IMR-90 (cell line): ENCODE data around the gene RAPGEF1. TPM values are rescaled to one million over a fixed set of nuclear protein-coding genes. Genes with fewer than 3 reads are reported as not detected.
A peak's percentile ranks its signal among the peaks of the same experiment; 100 is the strongest.

ENCODE experiments used
- ATAC-seq: fragments of 200-7000 bp; cut with Tn5 transposase; 2 replicates; pipeline ENCODE4 v1.9.1; 2020; ENCODE audit warnings: low read depth, mild to moderate bottlenecking, moderate library complexity
- BruUV-seq: library from RNA; stranded (reverse); fragments of 400-500 nt; replicated peaks from 2 replicates; lab custom pipeline; 2021; lab: Mats Ljungman, UMichigan
- CTCF ChIA-PET: fragments of 300-600 bp; formaldehyde crosslinking; extraction: SDS; loops from one replicate; lab custom pipeline; 2021; ENCODE audit warnings: antibody characterized with exemption; lab: Yijun Ruan, JAX
- POLR2A ChIA-PET: fragments of 300-600 bp; sonication (Branson Sonifier 250); formaldehyde crosslinking; loops from one replicate; lab custom pipeline; 2022; ENCODE audit warnings: antibody characterized with exemption; ENCODE audit not compliant: unreplicated experiment; lab: Charles Lee
- DNase-seq: peaks from one replicate; pipeline ENCODE4 v3.0.0; 2013
- H2AFZ ChIP-seq: replicated peaks from 2 replicates; pipeline ENCODE3; 2013; ENCODE audit warnings: low read length, mild to moderate bottlenecking; ENCODE audit not compliant: poor library complexity
- H2AK5ac ChIP-seq: 2 replicates; pipeline ENCODE4 v1.6.1; 2013; ENCODE audit warnings: low read depth, low read length, inconsistent platforms
- H2AK9ac ChIP-seq: replicated peaks from 2 replicates; pipeline ENCODE3; 2013; ENCODE audit warnings: mild to moderate bottlenecking, low read depth, low read length, moderate library complexity; ENCODE audit not compliant: poor library complexity
- H2BK120ac ChIP-seq: 2 replicates; pipeline ENCODE4 v1.6.1; 2013; ENCODE audit warnings: low read depth, low read length, inconsistent platforms
- H2BK15ac ChIP-seq: 3 replicates; pipeline ENCODE4 v1.6.1; 2013; ENCODE audit warnings: low read depth, low read length, inconsistent platforms
- H2BK20ac ChIP-seq: 2 replicates; pipeline ENCODE4 v1.6.1; 2013; ENCODE audit warnings: low read depth, mild to moderate bottlenecking, inconsistent platforms, low read length, moderate library complexity
- H2BK5ac ChIP-seq: 2 replicates; pipeline ENCODE4 v1.6.1; 2013; ENCODE audit warnings: mild to moderate bottlenecking, low read depth, low read length, inconsistent platforms; ENCODE audit not compliant: poor library complexity, severe bottlenecking
- H3K14ac ChIP-seq: replicated peaks from 2 replicates; pipeline ENCODE4 v1.6.1; 2013; ENCODE audit warnings: low read depth, low read length, inconsistent platforms
- H3K18ac ChIP-seq: 2 replicates; pipeline ENCODE4 v1.6.1; 2013; ENCODE audit warnings: low read depth, low read length, control low read depth
- H3K23ac ChIP-seq: 2 replicates; pipeline ENCODE4 v1.6.1; 2013; ENCODE audit warnings: low read depth, low read length, inconsistent platforms
- H3K27ac ChIP-seq: 2 replicates; pipeline ENCODE4 v1.5.1; 2013; ENCODE audit warnings: mild to moderate bottlenecking, control low read depth, low read length; ENCODE audit not compliant: insufficient read depth
- H3K27me3 ChIP-seq: 2 replicates; pipeline ENCODE4 v1.6.1; 2013; ENCODE audit warnings: low read length; ENCODE audit not compliant: control insufficient read depth, insufficient read depth
- H3K36me3 ChIP-seq: 2 replicates; pipeline ENCODE4 v1.6.1; 2013; ENCODE audit warnings: low read length, mixed read lengths; ENCODE audit not compliant: control insufficient read depth, insufficient read depth
- H3K4ac ChIP-seq: 2 replicates; pipeline ENCODE4 v1.6.1; 2013; ENCODE audit warnings: low read depth, low read length, inconsistent platforms
- H3K4me1 ChIP-seq: 2 replicates; pipeline ENCODE4 v1.6.1; 2013; ENCODE audit warnings: low read length, mixed read lengths; ENCODE audit not compliant: control insufficient read depth, insufficient read depth
- H3K4me2 ChIP-seq: 2 replicates; pipeline ENCODE4 v1.6.1; 2013; ENCODE audit warnings: low read depth, mild to moderate bottlenecking, control low read depth, low read length, moderate library complexity
- H3K4me3 ChIP-seq: 2 replicates; pipeline ENCODE4 v1.5.1; 2013; ENCODE audit warnings: low read depth, mild to moderate bottlenecking, control low read depth, low read length, moderate library complexity; ENCODE audit not compliant: insufficient read depth
- H3K56ac ChIP-seq: 2 replicates; pipeline ENCODE4 v1.6.1; 2013; ENCODE audit warnings: low read length, inconsistent platforms; ENCODE audit not compliant: insufficient read depth; ENCODE audit errors: extremely low read depth
- H3K79me1 ChIP-seq, 2 experiments: 2 replicates each; pipeline ENCODE4 v1.6.1; 2013; ENCODE audit warnings: low read length in 2 of 2, inconsistent platforms in 1 of 2, low read depth in 1 of 2
- H3K9ac ChIP-seq: 2 replicates; pipeline ENCODE4 v1.6.1; 2013; ENCODE audit warnings: low read depth, low read length, control low read depth
- H3K9me1 ChIP-seq: 2 replicates; pipeline ENCODE4 v1.6.1; 2013; ENCODE audit warnings: low read length, inconsistent platforms; ENCODE audit not compliant: insufficient read depth
- H3K9me3 ChIP-seq: 2 replicates; pipeline ENCODE4 v1.6.1; 2013; ENCODE audit warnings: low read length; ENCODE audit not compliant: control insufficient read depth, insufficient read depth
- H4K20me1 ChIP-seq: 2 replicates; pipeline ENCODE4 v1.6.1; 2013; ENCODE audit warnings: low read length, inconsistent platforms; ENCODE audit not compliant: insufficient read depth
- H4K5ac ChIP-seq: 2 replicates; pipeline ENCODE4 v1.6.1; 2013; ENCODE audit warnings: mild to moderate bottlenecking, low read depth, low read length, control low read depth
- H4K8ac ChIP-seq, 2 experiments: 2 replicates each; pipeline ENCODE4 v1.6.1; 2013; ENCODE audit warnings: low read depth in 2 of 2, low read length in 2 of 2, control low read depth in 1 of 2, inconsistent platforms in 1 of 2
- H4K91ac ChIP-seq: 2 replicates; pipeline ENCODE4 v1.6.1; 2013; ENCODE audit warnings: low read depth, low read length, inconsistent platforms; ENCODE audit not compliant: insufficient read depth
- CEBPB ChIP-seq: IDR thresholded peaks from 2 replicates; pipeline ENCODE4 v1.6.1; 2012; ENCODE audit warnings: low read depth, low read length, improper control_type of control experiment
- ELK1 ChIP-seq: fragments of 150-350 bp; IDR thresholded peaks from 2 replicates; pipeline ENCODE4 v1.6.1; 2016; ENCODE audit warnings: low read depth, mild to moderate bottlenecking, low read length, moderate library complexity, borderline replicate concordance
- FOS ChIP-seq: fragments of 150-350 bp; IDR thresholded peaks from 2 replicates; pipeline ENCODE4 v1.6.1; 2016; ENCODE audit warnings: low read depth, low read length
- MAFK ChIP-seq: IDR thresholded peaks from 2 replicates; pipeline ENCODE4 v1.6.1; 2012; ENCODE audit warnings: low read depth, low read length, improper control_type of control experiment
- MAZ ChIP-seq: IDR thresholded peaks from 2 replicates; pipeline ENCODE4 v1.6.1; 2012; ENCODE audit warnings: low read depth, mild to moderate bottlenecking, low read length, improper control_type of control experiment, moderate library complexity, borderline replicate concordance
- POLR2A ChIP-seq: IDR thresholded peaks from 2 replicates; pipeline ENCODE4 v1.6.1; 2012; ENCODE audit warnings: mild to moderate bottlenecking, low read depth, low read length
- RAD21 ChIP-seq: IDR thresholded peaks from 2 replicates; pipeline ENCODE4 v1.6.1; 2012; ENCODE audit warnings: low read length, improper control_type of control experiment
- RCOR1 ChIP-seq: IDR thresholded peaks from 2 replicates; pipeline ENCODE4 v1.6.1; 2012; ENCODE audit warnings: mild to moderate bottlenecking, low read length, improper control_type of control experiment; ENCODE audit not compliant: insufficient replicate concordance
- RFX5 ChIP-seq: IDR thresholded peaks from 2 replicates; pipeline ENCODE4 v1.8.0; 2012; ENCODE audit warnings: low read depth, mild to moderate bottlenecking, low read length, moderate library complexity
- SMC3 ChIP-seq: fragments of 150-350 bp; IDR thresholded peaks from 2 replicates; pipeline ENCODE4 v1.6.1; 2016; ENCODE audit warnings: low read depth, mild to moderate bottlenecking, antibody characterized with exemption, low read length, moderate library complexity
- USF2 ChIP-seq: fragments of 150-350 bp; IDR thresholded peaks from 2 replicates; pipeline ENCODE4 v1.6.1; 2017; ENCODE audit warnings: mild to moderate bottlenecking, antibody characterized with exemption, low read length, low read depth
- WGBS, 2 experiments: methylation state at CpG; one replicate each; pipeline versions ENCODE4 v1.1.5 to v1.1.7; 2013; ENCODE audit warnings: missing lambda C conversion rate in 2 of 2; ENCODE audit not compliant: insufficient read length in 1 of 2; ENCODE audit errors: extremely low coverage in 2 of 2; 5-methylcytosine and 5-hydroxymethylcytosine counted together
- dilution Hi-C: fragments of 300-500 bp; cut with HindIII; formaldehyde crosslinking; loops from one replicate; pipeline ENCODE4 v1.14.3; 2018; ENCODE audit warnings: low sequenced_read_pairs; ENCODE audit not compliant: unreplicated experiment
- in situ Hi-C: fragments of 300-500 bp; cut with MboI; formaldehyde crosslinking; loops from 3 replicates; pipeline ENCODE4 v1.14.3; 2019; ENCODE audit warnings: low sequenced_read_pairs, inconsistent platforms, mixed read lengths
- intact Hi-C: fragments of 100-400 bp; cut with micrococcal nuclease; formaldehyde crosslinking; loops from 2 replicates; pipeline ENCODE4 v1.10.0; 2022
- polyA plus RNA-seq, 3 experiments: library from polyadenylated mRNA; depleted of rRNA; stranded (reverse); fragments of >200 nt; gene quantifications; 2 replicates each; pipeline ENCODE4 v1.2.3, GENCODE V29; 2012; ENCODE audit warnings: low replicate concordance in 1 of 3
- total RNA-seq: library from RNA; depleted of rRNA; stranded (reverse); fragments of >200 nt; gene quantifications from 2 replicates; pipeline ENCODE4 v1.2.3, GENCODE V29; 2012

RAPGEF1 gene
- total and polyA plus RNA-seq, 2 of the 4 experiments (the other 2 are of a cell fraction), result 13.1 to 22.3 TPM

- no peak overlapping the region for H3K4me3 ChIP-seq
- CTCF ChIA-PET, result interaction anchor here (0.5 to 0.8 kb wide), 2 partner anchors 96 to 112 kb away, joined by 3 read pairs; no protein-coding TSS in a partner anchor
- peak overlapping the region; percentile 63 for H3K27ac ChIP-seq
These were observed 112.0 kb downstream of the RAPGEF1 start for GRCh38 chr9:131627648-131628458.

More at GRCh38 chr9:131627648-131628458, 112.0 kb downstream of the RAPGEF1 start:
- Histone ChIP-seq H3K23ac (peak overlapping the region; percentile 6; the same call in 1 of the 2 replicates), H3K9me3 (no peaks in the 10 kb centered on the region), H3K56ac (no peak overlapping the region), H4K5ac (peak overlapping the region; percentile 41; the same call in 1 of the 2 replicates), H3K36me3 (peaks cover 22% of the 10 kb centered on the region; the same call in 1 of the 2 replicates), H3K4ac (peak overlapping the region; percentile 53), H2BK20ac (peak overlapping the region; percentile 65), H2BK15ac (peak overlapping the region; percentile 79; the same call in 2 of the 3 replicates), H3K79me1 (peaks cover 5 to 23% of the 10 kb centered on the region in 2 experiments; a peak in 2 of 4 replicates), H3K14ac (peak overlapping the region; percentile 76), H2AK9ac (peak overlapping the region; percentile 4), H2AK5ac (peak overlapping the region; percentile 62), H3K9ac (no peak overlapping the region), H2BK5ac (peak overlapping the region; percentile 76), H2AFZ (peak overlapping the region; percentile 24), H3K18ac (peak overlapping the region; percentile 22), H3K9me1 (peaks cover 33% of the 10 kb centered on the region), H2BK120ac (peak overlapping the region; percentile 78), H4K91ac (peak overlapping the region; percentile 64), H3K4me2 (peak overlapping the region; percentile 10; the same call in 1 of the 2 replicates), H4K20me1 (0 out of 2 replicates have a peak, but pooled peaks cover 5% of the 10 kb centered on the region), H3K4me1 (peaks cover 15% of the 10 kb centered on the region), H4K8ac (peak overlapping the region; percentile 62 to 67; a peak in 3 of 4 replicates), H3K27me3 (no peaks in the 10 kb centered on the region)
- BruUV-seq, result no TSS peak
- WGBS, 2 experiments, result 74% methylated on average over 11 of the region's 21 CpGs; no CpG with 5 or more reads in 1 of the 2 experiments
- intact Hi-C loops, result loop anchor here (2.0 kb wide), 1 partner anchor 23 kb away; no protein-coding TSS in a partner anchor
- ATAC-seq (peak; percentile 83), DNase-seq (peak; percentile 87)
- TF ChIP-seq MAFK, result no peak
- no peak for TF ChIP-seq MAZ
- 0 out of 2 replicates have a peak, but pooled peaks have one; percentile 27 for TF ChIP-seq FOS
- no peak for TF ChIP-seq RFX5
- TF ChIP-seq SMC3, result peak; percentile 9; the same call in 1 of the 2 replicates
- TF ChIP-seq ELK1, result no peak
- no peak for TF ChIP-seq RAD21
- peak; percentile 49; the same call in 1 of the 2 replicates for TF ChIP-seq CEBPB
- TF ChIP-seq RCOR1, result no peak
- TF ChIP-seq POLR2A, result no peak
- TF ChIP-seq USF2, result no peak
- in situ Hi-C loops, result no loop called here
- dilution Hi-C loops, result no loop called here
- POLR2A ChIA-PET, result no interaction called here
